ENCODE measurements around the gene CNN1.

GRCh38 chr19:11534538-11534937 is 4.1 kb upstream of the CNN1 start:
- TF ChIP-seq CTCF (conservative IDR thresholded peaks at IDR 0.05 in 1 of 2, IDR thresholded peaks at IDR 0.05 in 1 of 2; ENCODE audit: extremely low read depth in 1 of 2, insufficient read depth in 1 of 2, low read depth in 1 of 2, low read length in 2 of 2) (no peak), EZH2 (IDR thresholded peaks at IDR 0.05; ENCODE audit: borderline replicate concordance, low read length) (no peak)
